ENCODE measurements around the gene FRMD5.

Gene FRMD5

GRCh38 chr15:43899928-43900327 lies 295.1 kb downstream of the FRMD5 start:
- H3K4me1 ChIP-seq (ENCODE audit: low read length) = no peaks in the 10 kb centered on the region
- H4K20me1 ChIP-seq (ENCODE audit: insufficient read depth, low read length) = no peaks in the 10 kb centered on the region
- TF ChIP-seq EZH2 (optimal IDR thresholded peaks at IDR 0.05; ENCODE audit: low read depth, low read length) (no peak), EZH2phosphoT487 (IDR thresholded peaks at IDR 0.05; ENCODE audit: low read length) (no peak)
- TF ChIP-seq, protein P1, sequence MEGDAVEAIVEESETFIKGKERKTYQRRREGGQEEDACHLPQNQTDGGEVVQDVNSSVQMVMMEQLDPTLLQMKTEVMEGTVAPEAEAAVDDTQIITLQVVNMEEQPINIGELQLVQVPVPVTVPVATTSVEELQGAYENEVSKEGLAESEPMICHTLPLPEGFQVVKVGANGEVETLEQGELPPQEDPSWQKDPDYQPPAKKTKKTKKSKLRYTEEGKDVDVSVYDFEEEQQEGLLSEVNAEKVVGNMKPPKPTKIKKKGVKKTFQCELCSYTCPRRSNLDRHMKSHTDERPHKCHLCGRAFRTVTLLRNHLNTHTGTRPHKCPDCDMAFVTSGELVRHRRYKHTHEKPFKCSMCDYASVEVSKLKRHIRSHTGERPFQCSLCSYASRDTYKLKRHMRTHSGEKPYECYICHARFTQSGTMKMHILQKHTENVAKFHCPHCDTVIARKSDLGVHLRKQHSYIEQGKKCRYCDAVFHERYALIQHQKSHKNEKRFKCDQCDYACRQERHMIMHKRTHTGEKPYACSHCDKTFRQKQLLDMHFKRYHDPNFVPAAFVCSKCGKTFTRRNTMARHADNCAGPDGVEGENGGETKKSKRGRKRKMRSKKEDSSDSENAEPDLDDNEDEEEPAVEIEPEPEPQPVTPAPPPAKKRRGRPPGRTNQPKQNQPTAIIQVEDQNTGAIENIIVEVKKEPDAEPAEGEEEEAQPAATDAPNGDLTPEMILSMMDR (IDR thresholded peaks at IDR 0.05; ENCODE audit: low read length) = no peak
- H3K9me2 ChIP-seq (replicated peaks; ENCODE audit: insufficient read depth, low read length) = no peaks in the 10 kb centered on the region
- H3K36me3 ChIP-seq (replicated peaks; ENCODE audit: insufficient read depth, low read length) = no peaks in the 10 kb centered on the region
- no peaks in the 10 kb centered on the region for H3K27me3 ChIP-seq (replicated peaks; ENCODE audit: insufficient read depth, low read length)
- H3K79me2 ChIP-seq (ENCODE audit: low read length) = no peaks in the 10 kb centered on the region
- no peak overlapping the region for H3K9ac ChIP-seq (ENCODE audit: low read length)
- no peaks in the 10 kb centered on the region for H3F3A ChIP-seq (ENCODE audit: insufficient read depth, low read length)
- no peak overlapping the region for H3K27ac ChIP-seq (ENCODE audit: low read length)
- no peak for DNase-seq
- no peak overlapping the region for H3K4me2 ChIP-seq (ENCODE audit: low read depth, low read length)
- no peaks in the 10 kb centered on the region for H3K9me3 ChIP-seq (replicated peaks; ENCODE audit: insufficient read depth, low read length)
- no peak overlapping the region for H3K4me3 ChIP-seq (ENCODE audit: low read length)
- H2AFZ ChIP-seq (ENCODE audit: low read length) = no peak overlapping the region

GRCh38 chr15:43898891-43899290 lies 296.2 kb downstream of the FRMD5 start:
- no peak for DNase-seq
- H3K4me1 ChIP-seq (ENCODE audit: low read length) = no peaks in the 10 kb centered on the region
- no peaks in the 10 kb centered on the region for H3K9me2 ChIP-seq (replicated peaks; ENCODE audit: insufficient read depth, low read length)
- H3K27ac ChIP-seq (ENCODE audit: low read length) = no peak overlapping the region
- H3K4me3 ChIP-seq (ENCODE audit: low read length) = no peak overlapping the region
- H2AFZ ChIP-seq (ENCODE audit: low read length) = no peak overlapping the region
- H3K79me2 ChIP-seq (ENCODE audit: low read length) = no peaks in the 10 kb centered on the region
- no peak overlapping the region for H3K4me2 ChIP-seq (ENCODE audit: low read depth, low read length)
- no peaks in the 10 kb centered on the region for H3F3A ChIP-seq (ENCODE audit: insufficient read depth, low read length)
- H3K9ac ChIP-seq (ENCODE audit: low read length) = no peak overlapping the region
- H3K9me3 ChIP-seq (replicated peaks; ENCODE audit: insufficient read depth, low read length) = no peaks in the 10 kb centered on the region
- no peaks in the 10 kb centered on the region for H4K20me1 ChIP-seq (ENCODE audit: insufficient read depth, low read length)
- TF ChIP-seq EZH2 (optimal IDR thresholded peaks at IDR 0.05; ENCODE audit: low read depth, low read length) (no peak), EZH2phosphoT487 (IDR thresholded peaks at IDR 0.05; ENCODE audit: low read length) (no peak)
- no peaks in the 10 kb centered on the region for H3K27me3 ChIP-seq (replicated peaks; ENCODE audit: insufficient read depth, low read length)
- H3K36me3 ChIP-seq (replicated peaks; ENCODE audit: insufficient read depth, low read length) = no peaks in the 10 kb centered on the region

DNA sequence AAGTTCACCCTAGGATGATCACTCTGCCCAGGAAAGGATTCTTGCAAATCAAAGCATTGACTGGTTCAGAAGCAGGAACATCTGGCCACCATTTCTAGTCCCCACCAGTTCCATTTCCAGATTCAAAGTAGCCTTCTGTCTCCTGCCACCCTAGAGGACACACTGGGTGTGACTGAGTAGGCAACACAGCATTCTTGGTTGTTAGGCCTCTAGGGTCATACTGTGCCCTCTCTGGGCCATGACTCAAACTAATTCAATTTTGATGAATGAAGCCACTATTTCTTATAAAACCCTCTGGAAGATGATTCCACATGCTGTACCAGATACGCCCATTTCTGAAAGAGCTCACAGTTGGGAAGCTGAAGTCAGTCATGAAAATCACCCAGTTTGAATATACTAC lies 298.5 kb downstream of the FRMD5 start:
- no peaks in the 10 kb centered on the region for H3F3A ChIP-seq (ENCODE audit: insufficient read depth, low read length)
- H3K27me3 ChIP-seq (replicated peaks; ENCODE audit: insufficient read depth, low read length) = no peaks in the 10 kb centered on the region
- TF ChIP-seq, protein P1 (IDR thresholded peaks at IDR 0.05; ENCODE audit: low read length) = no peak
- no peak for TF ChIP-seq EZH2 (optimal IDR thresholded peaks at IDR 0.05; ENCODE audit: low read depth, low read length)
- TF ChIP-seq EZH2phosphoT487 (IDR thresholded peaks at IDR 0.05; ENCODE audit: low read length) = no peak
- no peaks in the 10 kb centered on the region for H3K4me1 ChIP-seq (ENCODE audit: low read length)
- no peak overlapping the region for H3K4me2 ChIP-seq (ENCODE audit: low read depth, low read length)
- no peaks in the 10 kb centered on the region for H4K20me1 ChIP-seq (ENCODE audit: insufficient read depth, low read length)
- no peaks in the 10 kb centered on the region for H3K9me2 ChIP-seq (replicated peaks; ENCODE audit: insufficient read depth, low read length)
- H2AFZ ChIP-seq (ENCODE audit: low read length) = no peak overlapping the region
- no peaks in the 10 kb centered on the region for H3K9me3 ChIP-seq (replicated peaks; ENCODE audit: insufficient read depth, low read length)
- H3K79me2 ChIP-seq (ENCODE audit: low read length) = no peaks in the 10 kb centered on the region
- H3K36me3 ChIP-seq (replicated peaks; ENCODE audit: insufficient read depth, low read length) = no peaks in the 10 kb centered on the region
- no peak overlapping the region for H3K4me3 ChIP-seq (ENCODE audit: low read length)
- H3K9ac ChIP-seq (ENCODE audit: low read length) = no peak overlapping the region
- no peak for DNase-seq
- no peak overlapping the region for H3K27ac ChIP-seq (ENCODE audit: low read length)

- Histone ChIP-seq H3K4me3 (ENCODE audit: low read length) (no peak overlapping the region), H4K20me1 (ENCODE audit: insufficient read depth, low read length) (no peaks in the 10 kb centered on the region), H3K9me2 (replicated peaks; ENCODE audit: insufficient read depth, low read length) (no peaks in the 10 kb centered on the region), H3F3A (ENCODE audit: insufficient read depth, low read length) (no peaks in the 10 kb centered on the region), H3K9me3 (replicated peaks; ENCODE audit: insufficient read depth, low read length) (no peaks in the 10 kb centered on the region), H3K79me2 (ENCODE audit: low read length) (no peaks in the 10 kb centered on the region), H3K36me3 (replicated peaks; ENCODE audit: insufficient read depth, low read length) (no peaks in the 10 kb centered on the region), H2AFZ (ENCODE audit: low read length) (no peak overlapping the region), H3K4me2 (ENCODE audit: low read depth, low read length) (no peak overlapping the region), H3K27ac (ENCODE audit: low read length) (no peak overlapping the region), H3K9ac (ENCODE audit: low read length) (no peak overlapping the region), H3K27me3 (replicated peaks; ENCODE audit: insufficient read depth, low read length) (no peaks in the 10 kb centered on the region), H3K4me1 (ENCODE audit: low read length) (no peaks in the 10 kb centered on the region)
- DNase-seq = no peak
- TF ChIP-seq EZH2 (optimal IDR thresholded peaks at IDR 0.05; ENCODE audit: low read depth, low read length) (no peak), EZH2phosphoT487 (IDR thresholded peaks at IDR 0.05; ENCODE audit: low read length) (no peak)
- TF ChIP-seq, protein P1 (IDR thresholded peaks at IDR 0.05; ENCODE audit: low read length) = no peak
These were observed 299.5 kb downstream of the FRMD5 start for GRCh38 chr15:43895586-43895985.

Measured in MM.1S (cell line).